GM21423 (cell line): Measurements from ENCODE around the gene LACRT.
"Not testable (repeated sequence)": the region's sequence is repeated elsewhere in the genome, so short reads cannot be mapped to it uniquely, and the experiment has no call there.

Experiments
- ATAC-seq: cut with Tn5 transposase; IDR thresholded peaks from one replicate; pipeline ENCODE4 v1.9.1; 2021; ENCODE audit warnings: mild to moderate bottlenecking, moderate library complexity; ENCODE audit not compliant: unreplicated experiment

Gene LACRT, protein sequence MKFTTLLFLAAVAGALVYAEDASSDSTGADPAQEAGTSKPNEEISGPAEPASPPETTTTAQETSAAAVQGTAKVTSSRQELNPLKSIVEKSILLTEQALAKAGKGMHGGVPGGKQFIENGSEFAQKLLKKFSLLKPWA

GRCh38 chr12:54634795-54635194 is at the start of gene LACRT:
Gene LACRT (minus strand): TSS chr12:54634895. CDS start chr12:54634841, 54 bp downstream.
- ATAC-seq: no peak

GRCh38 chr12:54683398-54683797 is 48.7 kb upstream of the LACRT start:
- ATAC-seq: no peak

DNA sequence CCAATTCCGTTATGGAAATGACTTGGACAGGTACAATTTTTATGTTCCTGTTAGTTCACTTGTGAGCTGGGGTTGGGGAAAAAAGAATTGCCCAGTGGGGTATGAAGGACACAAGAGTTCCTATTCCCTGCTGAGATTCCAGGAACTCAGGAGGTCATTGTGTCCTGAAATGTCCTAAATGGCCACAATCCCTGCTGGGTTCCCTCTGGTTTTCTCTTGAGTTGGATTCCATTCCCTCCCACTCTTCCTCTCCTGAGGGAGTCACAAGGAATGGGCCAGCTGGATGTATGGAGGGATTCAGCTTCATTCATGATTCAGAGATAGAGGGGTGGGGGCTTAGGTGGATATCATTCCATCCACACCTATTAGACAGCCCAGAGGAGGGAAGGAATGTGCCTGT is 48.0 kb upstream of the LACRT start:
- ATAC-seq: no peak

GRCh38 chr12:54680374-54680773 is 45.7 kb upstream of the LACRT start:
- no peak for ATAC-seq

GRCh38 chr12:54678131-54678530 is 43.4 kb upstream of the LACRT start:
- ATAC-seq: no peak

GRCh38 chr12:54667945-54668344 is 33.2 kb upstream of the LACRT start:
- ATAC-seq: no peak

GRCh38 chr12:54666008-54666407 is 31.3 kb upstream of the LACRT start:
- ATAC-seq: no peak

DNA sequence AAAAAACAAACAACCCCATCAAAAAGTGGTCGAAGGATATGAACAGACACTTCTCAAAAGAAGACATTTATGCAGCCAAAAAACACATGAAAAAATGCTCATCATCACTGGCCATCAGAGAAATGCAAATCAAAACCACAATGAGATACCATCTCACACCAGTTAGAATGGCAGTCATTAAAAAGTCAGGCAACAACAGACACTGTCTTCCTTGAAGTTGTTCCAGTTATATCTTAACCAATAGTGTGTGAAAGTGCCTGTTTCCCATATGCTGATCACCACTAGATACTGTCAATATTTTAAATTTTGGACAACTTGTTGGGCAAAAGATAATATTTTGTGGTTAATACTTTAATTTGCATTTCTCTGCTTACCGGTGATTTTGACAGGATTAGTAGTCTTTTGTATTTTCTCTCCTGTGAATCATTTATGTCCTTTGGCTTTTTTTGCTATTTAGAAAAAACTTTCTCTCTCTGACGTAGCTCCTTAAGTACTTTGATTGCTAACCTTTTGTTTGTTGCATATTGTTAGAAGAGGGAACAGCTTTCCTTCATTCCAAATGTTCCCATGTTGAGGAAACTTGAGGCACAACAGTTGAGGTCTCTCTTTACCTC is 30.4 kb upstream of the LACRT start:
- not testable (repeated sequence) for ATAC-seq

GRCh38 chr12:54663603-54664002 is 28.9 kb upstream of the LACRT start:
- no peak for ATAC-seq

DNA sequence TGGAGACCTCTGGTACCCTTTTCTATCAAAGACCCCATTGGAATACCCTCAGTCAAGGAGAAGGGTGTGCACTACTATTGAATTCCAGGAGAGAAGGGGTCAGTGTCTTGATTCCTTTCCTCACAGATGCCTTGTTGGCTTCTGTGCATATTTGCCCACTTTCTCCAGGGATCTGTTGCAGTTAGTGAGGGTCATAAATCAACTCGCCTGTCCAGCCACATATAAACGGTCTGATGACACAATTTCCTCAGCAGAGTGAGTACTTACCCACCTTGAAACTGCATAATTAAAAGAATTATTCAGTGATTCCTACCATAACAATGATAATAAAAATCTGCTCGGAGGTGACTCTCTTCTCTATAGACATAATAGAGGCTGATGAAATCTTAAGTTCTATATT is 27.3 kb upstream of the LACRT start:
- no peak for ATAC-seq

- ATAC-seq: no peak
Measured at GRCh38 chr12:54661048-54661447, 26.4 kb upstream of the LACRT start.

GRCh38 chr12:54660320-54660962 is 25.7 kb upstream of the LACRT start:
- ATAC-seq: no peak

- no peak for ATAC-seq
Measured at GRCh38 chr12:54658306-54659264, 23.9 kb upstream of the LACRT start.

DNA sequence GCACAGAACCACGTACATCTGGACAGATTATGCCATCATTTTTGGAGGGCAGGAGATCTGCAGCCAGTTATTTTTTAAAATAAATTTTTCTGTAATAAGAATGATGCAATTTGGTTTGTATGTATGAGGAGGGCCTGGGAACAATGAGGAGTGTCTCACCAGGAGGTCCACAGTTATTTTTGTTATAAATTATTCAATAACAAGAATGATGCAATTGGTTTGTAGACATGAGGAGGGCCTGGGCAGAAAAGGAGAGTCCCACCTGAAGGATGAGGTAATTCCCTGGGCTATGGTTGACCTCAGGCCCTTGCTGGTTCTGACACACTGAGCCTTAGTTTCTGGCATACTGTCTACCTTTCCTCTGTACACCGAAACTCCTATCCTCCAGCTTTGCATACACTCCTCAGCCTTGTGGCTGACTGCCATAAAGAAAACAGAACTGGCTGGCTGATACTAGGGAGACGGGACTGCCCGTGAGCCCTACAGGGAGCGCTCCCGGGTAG is 22.5 kb upstream of the LACRT start:
- ATAC-seq: no peak

DNA sequence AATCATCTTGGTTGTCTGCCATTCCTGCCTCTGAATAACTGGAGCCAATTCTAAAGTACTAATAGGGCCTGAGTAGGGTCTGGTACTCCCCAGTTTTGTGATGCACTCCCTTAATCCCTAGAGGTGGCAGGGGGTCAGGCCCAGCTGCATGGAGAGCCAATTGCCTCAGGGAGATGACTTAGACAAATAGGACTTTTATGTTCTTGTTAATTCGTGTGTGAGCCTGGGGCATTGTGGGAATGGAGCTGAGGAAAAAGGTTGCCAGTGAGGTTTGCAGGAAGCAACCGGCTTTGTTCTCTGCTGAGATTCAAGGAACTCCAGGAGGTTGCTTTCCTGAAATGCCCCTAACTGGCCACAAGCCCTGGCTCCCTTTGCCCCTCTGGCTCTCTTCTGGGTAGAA is 20.2 kb upstream of the LACRT start:
- no peak for ATAC-seq

GRCh38 chr12:54653025-54653424 is 18.3 kb upstream of the LACRT start:
- no peak for ATAC-seq

- ATAC-seq: no peak
Measured at GRCh38 chr12:54650889-54651288, 16.2 kb upstream of the LACRT start.

DNA sequence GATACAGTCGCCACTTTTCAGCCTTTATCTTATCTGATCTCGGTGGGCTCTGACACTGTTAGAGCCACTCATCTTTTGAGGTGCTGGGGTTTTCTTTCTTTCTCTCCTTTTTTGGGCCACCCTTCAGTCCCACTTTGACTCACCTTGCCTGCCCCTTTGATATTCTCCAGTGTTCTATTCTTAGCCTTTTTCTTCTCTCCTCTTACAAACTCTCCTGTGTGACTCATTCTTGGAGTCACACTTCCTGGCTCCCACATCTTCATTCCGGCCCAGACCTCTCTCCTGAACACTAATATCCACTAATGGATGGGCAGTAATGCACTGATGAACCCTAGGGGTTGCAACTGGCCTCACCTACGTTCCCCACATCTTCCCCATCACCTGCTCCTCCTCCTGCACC is 15.7 kb upstream of the LACRT start:
- no peak for ATAC-seq

- no peak for ATAC-seq
Measured at GRCh38 chr12:54649825-54650224, 15.1 kb upstream of the LACRT start.

DNA sequence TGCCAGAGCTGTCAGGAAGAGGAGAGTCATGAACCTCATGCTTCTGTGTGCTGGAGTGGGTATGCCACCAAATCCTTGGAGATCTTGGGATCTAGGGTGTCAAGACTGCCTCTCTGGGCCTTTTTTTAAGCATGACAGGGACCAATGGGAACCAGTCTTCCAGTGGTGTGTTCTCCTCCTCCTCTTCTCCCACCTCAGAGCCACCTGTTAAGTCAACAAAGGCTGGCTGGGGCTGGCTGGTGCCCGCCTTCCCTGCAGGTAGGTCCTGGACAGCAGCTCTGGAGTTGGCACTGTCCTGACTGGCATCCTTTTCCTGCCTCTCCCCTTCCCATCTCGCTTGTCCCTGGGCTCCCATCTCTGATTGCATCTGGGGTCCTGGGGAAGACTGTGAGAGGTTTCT is 13.6 kb upstream of the LACRT start, which contains the start of gene DCD:
Gene DCD, minus strand, starts transcription at position 101 of the 400 bp plus-strand sequence. Its CDS starts 62 bp downstream, at position 39.
- no peak for ATAC-seq

- ATAC-seq: no peak
Measured at GRCh38 chr12:54641554-54641953, 6.9 kb upstream of the LACRT start.
